GM19328 (cell line): ENCODE measurements around the gene SYT8.

ENCODE experiments used
- ATAC-seq: cut with Tn5 transposase; IDR thresholded peaks from one replicate; pipeline ENCODE4 v1.9.1; 2021; ENCODE audit warnings: mild to moderate bottlenecking, moderate library complexity; ENCODE audit not compliant: unreplicated experiment

Gene SYT8

DNA sequence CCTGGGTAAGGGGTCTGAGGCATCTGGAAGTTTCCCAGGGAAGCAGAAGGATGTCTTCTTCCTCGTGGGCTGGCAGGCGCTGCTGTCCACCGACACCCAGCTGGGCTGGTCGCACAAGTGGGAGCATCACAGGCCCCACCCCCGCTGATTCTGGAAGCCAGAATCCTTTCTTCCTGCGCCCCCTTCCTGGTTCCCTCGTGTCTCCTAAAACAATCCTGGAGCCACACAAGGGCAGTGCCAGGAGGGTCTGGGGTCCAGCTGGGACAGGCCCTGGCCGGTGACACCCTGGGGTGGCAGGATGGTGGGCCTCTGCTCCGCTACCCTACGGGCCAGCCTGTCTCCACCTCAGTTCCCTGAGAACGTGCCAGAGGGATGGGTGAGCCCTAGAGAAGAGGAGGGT lies 22.3 kb downstream of the SYT8 start:
- ATAC-seq, result no peak

DNA sequence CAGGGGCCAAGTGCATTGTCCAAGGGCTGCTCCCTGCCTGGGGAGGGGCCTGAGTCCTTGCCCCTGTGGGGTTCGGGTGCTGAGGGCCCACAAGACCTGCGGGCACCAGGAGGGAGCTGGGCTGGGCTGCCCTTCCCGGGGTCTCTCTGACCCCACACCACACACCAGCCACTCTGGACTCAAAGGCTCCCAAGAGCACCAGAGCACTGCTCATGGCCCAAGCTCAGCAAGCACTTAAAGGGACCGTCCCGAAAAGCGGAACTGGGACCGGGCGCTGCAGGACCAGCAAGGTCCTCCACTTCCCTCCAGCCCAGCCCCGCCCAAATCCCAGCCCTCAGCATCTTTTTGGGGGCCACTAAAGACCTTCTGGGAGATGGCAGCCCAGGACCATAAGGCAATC lies 23.4 kb downstream of the SYT8 start:
- ATAC-seq, result no peak

DNA sequence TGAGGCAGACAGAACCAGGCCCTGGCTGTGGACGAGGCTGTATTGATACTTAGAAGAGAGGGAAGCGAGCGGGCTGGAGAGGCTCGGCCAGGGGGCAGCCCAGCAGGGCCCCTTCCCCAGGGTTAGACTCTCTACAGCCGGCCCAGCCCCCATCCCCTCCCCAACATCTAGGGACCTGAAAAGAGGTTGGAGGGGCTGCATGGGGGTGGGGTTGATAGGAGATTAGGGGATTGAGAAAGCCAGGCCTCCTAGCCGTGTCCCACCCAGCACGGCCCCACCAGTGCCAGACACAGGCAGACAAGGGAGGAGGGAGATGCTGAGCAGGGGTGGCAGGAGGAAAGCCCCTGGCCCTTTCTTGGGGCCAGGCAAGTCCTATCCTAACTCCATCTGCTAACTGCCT lies 23.8 kb downstream of the SYT8 start:
- ATAC-seq, result no peak

- no peak for ATAC-seq
Observed at GRCh38 chr11:1859004-1859403, 24.2 kb downstream of the SYT8 start.

DNA sequence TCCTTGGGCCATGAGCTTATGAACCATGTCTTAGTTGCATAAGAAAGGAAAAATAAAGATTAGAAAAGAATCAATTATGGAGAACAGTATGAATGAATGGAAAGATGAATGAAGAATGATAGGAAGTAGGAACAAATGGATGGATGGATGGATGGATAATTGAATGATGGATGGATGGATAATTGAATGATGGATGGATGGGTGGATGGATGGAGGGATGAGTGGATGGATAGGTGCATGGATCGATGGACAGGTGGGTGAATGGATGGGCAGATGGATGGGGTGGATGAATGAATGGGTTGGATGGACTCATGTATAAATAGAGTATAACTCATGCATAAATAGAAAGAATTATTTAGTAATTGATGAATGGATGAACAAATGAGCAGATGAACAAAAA lies 25.3 kb downstream of the SYT8 start:
- no peak for ATAC-seq

DNA sequence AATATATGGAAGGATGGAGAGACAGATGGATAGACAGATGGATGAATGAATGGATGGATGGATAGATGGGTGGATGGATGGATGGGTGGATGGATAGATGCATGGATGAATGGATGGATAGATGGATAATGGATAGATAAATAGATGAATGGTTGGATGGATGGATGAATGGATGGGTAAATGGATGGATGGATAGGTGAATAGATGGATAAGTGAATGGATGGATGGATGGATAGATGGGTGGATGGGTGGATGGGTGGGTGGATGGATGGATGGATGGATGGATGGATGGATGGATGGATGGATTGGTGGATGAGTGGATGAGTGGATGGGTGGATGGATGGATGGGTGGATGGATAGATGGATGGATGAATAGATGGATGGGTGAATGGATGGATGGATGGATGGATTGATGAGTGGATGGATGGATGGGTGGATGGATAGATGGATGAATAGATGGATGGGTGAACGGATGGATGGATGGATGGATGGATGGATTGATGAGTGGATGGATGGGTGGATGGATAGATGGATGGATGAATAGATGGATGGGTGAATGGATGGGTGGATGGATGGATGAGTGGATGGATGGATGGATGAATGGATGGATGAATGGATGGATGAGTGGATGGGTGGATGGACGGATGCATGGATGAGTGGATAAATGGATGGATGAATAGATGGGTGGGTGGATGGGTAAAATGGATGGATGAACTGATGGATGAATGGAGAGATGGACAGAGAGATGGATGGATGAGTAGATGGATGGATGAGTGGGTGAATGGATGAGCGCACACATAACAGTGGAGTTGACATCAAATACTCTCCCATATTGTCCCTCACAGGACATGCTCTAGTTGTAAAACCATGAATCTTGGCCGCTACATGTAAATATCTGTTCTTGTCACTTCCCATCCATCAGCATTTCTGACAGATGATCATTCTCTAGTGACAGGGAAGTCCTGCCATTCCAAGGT lies 26.9 kb downstream of the SYT8 start:
- no peak for ATAC-seq

DNA sequence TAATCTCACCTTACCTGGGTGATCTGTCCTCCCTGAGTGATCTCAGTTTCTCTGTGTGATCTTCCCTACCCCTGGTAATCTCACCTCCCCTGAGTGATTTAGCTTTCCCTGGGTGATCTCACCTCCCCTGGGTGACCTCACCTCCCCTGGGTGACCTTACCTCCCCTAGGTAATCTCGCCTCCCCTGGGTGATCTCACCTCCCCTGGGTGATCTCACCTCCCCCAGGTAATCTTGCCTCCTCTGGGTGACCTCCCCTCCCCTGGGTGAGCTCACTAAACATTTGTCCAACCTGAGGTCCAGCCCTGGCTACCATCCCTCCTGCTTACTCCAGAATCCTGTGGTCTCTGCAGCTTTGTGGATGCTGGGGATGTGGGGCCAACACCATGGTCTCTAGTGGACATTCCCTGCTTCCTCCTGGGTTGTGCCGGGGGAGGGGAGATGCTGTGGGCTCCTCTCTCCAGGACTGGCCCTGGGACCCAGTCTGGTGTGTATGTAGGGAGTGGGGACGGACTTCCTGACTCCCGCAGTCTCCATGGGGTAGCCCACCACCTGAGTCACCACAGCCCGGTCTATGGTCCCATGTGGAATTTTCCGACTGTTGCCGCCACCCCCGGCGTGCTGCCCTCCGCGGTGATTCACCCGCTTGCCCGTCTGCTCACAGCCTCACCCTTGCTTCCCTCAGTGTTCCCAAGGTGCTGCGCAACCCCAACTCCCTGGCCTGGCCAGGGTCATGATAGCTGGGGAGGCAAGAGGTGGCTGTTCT lies 28.0 kb downstream of the SYT8 start:
- ATAC-seq, result no peak

DNA sequence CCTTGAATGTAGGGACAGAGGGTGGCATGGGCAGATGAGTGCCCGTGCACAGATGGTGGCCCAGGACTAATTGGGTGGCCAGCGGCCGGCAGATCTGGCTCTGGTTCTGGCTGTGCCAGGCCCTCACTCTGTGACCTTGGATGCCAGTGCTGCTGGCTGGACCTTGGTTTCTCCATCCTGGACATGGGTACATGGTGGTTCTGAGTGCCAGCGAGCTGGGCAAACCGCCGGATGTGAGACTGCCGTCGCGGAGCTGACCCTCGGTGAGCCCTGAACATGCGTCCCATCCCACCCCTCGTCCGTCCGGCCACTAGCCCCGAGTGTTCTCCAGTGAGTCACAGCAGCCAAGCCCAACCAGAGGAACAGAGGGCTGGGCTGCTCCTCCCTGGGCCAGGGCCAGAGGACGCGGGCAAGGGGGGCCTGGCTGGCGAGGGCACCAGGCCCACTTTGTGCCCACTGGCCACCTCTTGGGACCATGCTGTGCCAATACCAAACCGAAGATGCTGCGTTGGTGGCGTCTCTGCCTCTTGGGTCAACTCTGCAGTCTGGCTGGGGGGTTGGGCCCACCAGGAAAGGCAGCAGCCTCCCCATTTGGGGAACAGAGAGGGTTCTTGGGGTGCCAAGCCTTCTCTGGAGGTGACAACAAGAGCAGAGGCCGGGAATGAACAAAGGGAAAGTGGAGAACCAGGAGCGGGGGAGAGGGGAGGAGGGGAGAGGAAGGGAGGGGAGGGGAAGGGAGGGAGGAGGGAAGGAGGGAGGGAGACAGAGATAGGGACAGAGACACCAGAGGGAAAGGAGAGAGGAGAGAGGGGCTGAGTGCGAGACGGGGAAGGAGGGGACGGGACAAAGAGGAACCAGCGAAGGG lies 28.8 kb downstream of the SYT8 start:
- ATAC-seq, result no peak

GRCh38 chr11:1864231-1864630 lies 29.4 kb downstream of the SYT8 start:
- no peak for ATAC-seq

DNA sequence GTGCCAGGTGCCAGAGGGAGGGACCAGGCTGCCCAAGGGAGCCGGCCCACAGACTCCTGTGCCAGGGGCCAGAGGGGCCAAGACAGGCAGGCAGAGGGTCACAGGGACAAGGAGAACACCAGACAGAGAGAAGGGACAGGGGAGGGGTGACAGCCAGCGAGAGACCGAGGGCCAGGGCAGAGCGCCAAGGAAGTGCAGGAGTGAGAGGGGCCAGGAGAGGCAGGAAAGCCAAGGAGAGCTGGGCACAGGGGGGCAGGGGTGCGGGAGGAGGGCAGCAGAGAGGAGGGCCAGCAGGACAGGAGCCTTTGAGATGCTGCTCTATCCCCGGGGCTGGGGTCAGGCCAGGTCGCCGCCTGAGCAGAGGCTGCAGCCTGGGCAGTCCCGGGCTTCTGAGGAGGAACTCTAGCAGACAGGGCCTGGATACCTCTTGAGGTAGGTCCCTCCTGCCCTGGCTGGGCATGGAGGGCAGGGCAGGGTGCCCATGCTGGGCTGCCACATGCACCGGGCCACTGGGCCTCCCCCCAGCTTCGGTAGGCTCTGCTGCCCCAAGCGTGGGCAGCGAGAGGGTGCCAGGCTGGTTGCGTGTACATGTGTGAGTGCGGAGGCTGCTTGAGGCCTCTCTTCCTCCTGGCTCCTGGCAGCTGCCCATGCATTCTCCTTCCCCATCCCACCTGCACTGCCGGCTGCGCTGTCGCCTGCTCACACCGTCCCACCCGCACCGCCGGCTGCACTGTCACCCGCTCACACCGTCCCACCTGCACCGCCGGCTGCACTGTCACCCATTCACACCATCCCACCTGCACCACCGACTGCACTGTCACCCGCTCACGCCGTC lies 30.3 kb downstream of the SYT8 start:
- ATAC-seq, result no peak

- no peak for ATAC-seq
Observed at GRCh38 chr11:1866226-1866625, 31.4 kb downstream of the SYT8 start.

DNA sequence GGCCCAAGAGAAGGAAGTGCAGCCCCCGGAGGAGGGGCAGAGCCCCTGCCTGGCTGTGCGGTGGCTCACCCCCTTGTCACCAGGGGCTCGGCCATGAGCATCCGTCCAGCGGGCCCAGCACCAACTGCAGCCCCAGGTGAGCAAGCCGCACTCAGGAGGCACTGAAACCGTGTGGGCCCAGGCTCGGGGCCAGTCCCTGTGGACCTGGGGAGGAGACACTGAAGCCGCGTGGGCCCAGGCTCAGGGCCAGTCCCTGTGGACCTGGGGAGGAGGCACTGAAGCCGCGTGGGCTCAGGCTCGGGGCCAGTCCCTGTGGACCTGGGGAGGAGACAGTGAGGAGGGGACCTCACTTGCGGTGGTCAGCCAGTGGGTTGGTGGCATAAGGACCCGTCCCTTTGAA lies 32.0 kb downstream of the SYT8 start:
- no peak for ATAC-seq

- no peak for ATAC-seq
Observed at GRCh38 chr11:1867381-1867780, 32.6 kb downstream of the SYT8 start.

DNA sequence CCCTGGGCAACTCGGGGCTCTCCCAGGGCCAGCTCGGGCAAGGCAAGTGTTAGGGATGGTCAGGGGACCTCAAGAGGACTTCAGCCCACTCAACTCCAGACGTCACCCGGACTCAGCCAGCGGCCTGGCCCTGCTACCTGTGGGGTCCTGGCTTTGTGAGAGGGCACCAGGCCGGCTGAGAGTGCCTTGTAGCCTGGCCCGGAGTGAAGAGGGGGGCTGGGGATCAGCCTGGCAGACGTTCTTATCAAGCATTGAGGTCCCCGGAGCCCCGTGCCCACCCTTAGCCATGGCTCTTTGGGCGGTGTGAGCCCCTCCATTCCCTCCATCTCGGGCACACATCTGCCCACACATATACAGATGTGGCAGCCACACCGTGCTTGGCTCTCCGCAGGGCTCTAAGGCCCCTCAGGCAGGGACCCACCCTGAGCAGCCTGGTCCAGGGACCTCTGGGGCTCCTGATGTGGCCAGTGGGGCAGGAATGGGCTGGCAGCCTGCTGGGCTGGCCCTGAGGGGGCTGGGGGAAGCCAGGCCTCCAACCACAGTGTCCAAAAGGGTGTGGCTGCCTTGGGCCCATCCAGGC lies 33.4 kb downstream of the SYT8 start:
- ATAC-seq, result no peak

GRCh38 chr11:1868636-1869291 lies 34.0 kb downstream of the SYT8 start:
- no peak for ATAC-seq

DNA sequence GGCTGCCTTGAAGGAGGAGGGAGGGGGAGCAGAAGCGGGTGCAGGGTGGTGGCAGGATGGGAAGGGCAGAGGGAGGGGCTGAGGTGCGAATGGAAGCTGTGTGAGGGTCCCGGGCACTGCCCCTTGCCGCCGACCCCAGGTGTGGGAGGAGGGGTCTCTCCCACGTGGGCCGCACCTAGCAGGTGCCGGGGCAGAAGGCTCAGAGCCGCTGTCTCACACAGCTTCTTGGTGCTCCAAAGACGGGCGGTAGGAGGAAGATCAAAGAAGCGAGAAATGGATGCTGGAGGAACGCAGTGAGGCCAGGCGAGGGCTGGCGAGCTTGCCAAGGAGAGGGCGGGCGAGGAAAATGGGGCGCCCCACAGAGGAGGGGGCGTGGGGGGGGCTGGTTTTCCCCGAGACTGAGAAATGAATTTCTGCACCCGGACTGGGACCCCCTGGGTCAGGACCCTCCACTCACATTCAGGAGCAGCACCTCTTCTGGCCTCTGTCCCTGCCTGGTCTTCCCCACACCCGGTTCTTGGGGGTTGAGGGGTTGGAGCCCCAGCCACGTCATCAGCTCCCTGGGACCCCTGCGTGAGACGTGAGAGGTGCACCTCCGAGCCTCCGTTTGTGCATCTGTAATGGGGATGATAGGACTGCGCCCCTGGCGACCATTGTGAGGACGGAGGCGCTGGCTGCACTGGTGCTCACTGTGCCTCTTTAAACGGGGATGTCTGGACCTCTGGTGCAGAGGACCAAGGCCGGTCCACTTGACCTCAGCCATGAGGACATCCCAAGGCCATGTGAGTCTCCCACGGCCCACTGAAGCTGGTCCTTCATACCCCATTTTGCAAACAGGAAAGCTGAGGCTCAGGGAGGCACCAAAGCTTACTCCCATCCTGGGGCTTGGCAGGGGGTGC lies 34.9 kb downstream of the SYT8 start:
- no peak for ATAC-seq

GRCh38 chr11:1870326-1870696 lies 35.5 kb downstream of the SYT8 start:
- ATAC-seq, result no peak

- ATAC-seq, result no peak
Observed at GRCh38 chr11:1870721-1871466, 36.1 kb downstream of the SYT8 start.
